A549 treated with ZK216348 at 1 μM for 4 hours (cell line): ENCODE data around the gene EIF2A. TPM values are rescaled to one million over a fixed set of nuclear protein-coding genes. Genes with fewer than 3 reads are reported as not detected.

Experiments
- total RNA-seq: library from RNA; stranded (reverse); fragments of 200-300 nt; extraction: Qiagen RNA extraction; gene quantifications from 5 replicates; pipeline ENCODE4 v1.2.3, GENCODE V29; 2022; ENCODE audit warnings: low read depth

Gene EIF2A
- 58.3 to 108 TPM (median 68.7 TPM) in 5 replicates for total RNA-seq

DNA sequence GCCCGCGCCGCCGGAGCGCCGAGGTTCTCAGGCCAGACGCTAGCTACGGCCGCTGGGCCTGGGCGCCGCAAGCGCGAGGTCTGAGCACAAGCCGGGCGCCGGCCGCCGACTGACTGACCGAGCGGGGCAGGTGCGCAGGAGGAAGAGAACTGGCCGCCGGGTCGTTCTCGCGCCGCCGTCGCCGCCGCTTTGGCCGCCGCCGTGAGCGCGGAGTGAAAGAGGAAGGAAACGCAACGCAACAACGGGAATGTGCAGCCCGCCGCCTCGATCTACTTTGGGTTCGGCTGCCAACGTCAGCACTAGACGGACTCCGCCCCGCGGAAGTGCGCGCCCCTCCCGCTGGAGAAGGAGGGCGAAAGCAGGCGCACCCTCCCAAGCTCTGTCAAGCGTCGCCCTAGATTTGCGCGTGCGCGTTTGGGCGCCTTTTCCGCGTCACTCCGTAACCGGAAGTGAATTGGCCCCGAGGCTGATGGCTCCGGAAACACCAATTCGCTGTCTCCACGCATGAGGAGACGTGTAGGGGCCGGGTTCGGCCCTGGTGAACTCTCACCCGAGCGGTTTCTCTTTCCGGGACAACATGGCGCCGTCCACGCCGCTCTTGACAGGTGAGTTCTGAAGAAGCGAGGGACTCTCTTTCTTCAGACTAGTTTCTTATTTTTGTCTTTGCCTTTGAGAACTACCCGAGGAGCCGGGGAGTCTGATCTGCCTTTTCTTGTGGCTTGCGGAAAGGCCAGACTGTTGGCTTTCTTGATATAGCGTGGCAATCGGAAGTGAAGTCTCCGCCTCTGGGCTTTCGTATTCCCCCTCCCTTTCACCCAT, at the start of gene EIF2A, which contains the start of gene SERP1:
TSS of gene EIF2A (plus strand) at position 562 of the 819 bp plus-strand sequence. CDS start at position 578, 16 bp downstream.
TSS of gene SERP1 (minus strand) at position 271 of the 819 bp plus-strand sequence. CDS start 361 bp downstream, outside the sequence.

DNA sequence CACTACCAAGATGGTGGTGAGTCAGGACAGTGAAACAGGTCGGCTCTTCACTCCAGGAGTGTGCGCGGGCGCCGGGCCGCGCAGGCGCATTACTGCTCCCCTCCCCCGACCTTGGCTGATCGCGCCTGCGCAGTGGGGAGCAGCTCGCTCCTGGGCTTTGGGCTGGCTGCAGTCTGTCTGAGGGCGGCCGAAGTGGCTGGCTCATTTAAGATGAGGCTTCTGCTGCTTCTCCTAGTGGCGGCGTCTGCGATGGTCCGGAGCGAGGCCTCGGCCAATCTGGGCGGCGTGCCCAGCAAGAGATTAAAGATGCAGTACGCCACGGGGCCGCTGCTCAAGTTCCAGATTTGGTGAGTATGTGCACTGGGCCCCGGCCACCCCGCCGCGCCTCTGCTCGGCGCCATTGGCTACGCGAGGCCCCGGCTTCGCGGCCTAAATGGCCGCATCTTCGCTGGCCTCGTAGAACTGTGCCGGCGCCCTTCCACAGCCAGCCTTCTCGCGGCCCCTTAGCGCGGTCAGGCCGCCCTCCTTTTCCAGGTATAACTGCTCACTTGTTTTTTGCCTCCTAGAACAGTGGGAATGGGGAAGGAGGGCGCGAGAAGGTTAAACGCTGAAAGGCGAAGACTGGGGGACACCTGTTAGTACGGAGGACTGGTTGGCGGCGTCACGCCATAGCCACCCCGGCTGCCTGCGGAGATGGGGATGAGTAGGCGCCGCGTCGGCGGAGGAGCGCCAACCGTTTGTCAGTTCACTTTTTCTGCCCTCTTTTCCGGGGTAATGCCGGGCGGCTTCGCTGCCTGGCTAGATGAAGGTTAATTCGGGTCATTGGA, 56.8 kb downstream of the EIF2A start, which contains the start of gene SELENOT:
TSS of gene SELENOT (plus strand) at position 169 of the 827 bp plus-strand sequence. CDS start at position 211, 42 bp downstream.

Other genes starting within 250 kb of the EIF2A start
- 12.5 to 20.0 TPM (median 14.3 TPM) in 5 replicates for gene TSC22D2, start 138.5 kb upstream of the EIF2A start, total RNA-seq
- 50.6 to 126 TPM (median 102 TPM) in 5 replicates for gene SERP1, start 291 bp upstream of the EIF2A start, total RNA-seq
- 94.0 to 111 TPM (median 107 TPM) in 5 replicates for gene SELENOT, start 56.5 kb downstream of the EIF2A start, total RNA-seq
- not detected in 5 replicates for gene ERICH6, start 157.1 kb downstream of the EIF2A start, total RNA-seq
- gene SIAH2, start 216.4 kb downstream of the EIF2A start, total RNA-seq: 15.6 to 19.8 TPM (median 17.8 TPM) in 5 replicates